ENCODE data around the gene ETHE1.

Gene ETHE1

DNA sequence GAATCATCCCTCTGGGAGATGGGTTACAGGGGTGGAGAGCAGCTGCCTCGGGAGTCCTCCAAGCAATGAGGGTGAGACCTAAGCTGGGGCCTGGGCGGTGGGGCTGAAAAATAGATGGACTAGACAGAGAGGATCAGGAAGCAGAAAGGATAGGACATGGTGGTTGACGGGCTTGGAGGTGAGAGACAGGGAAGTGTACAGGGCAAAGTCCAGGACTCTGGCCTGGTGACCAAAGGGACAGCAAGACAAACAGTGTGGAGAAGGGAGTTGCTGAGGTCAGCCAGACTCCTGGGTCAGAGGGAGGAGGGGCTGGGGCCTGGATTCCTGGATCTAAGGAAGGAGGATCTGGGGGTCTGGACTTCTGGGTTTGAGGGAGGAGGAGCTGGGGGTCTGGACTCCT, 28.0 kb downstream of the ETHE1 start:
- Histone ChIP-seq H3K27ac (ENCODE audit: low read depth, low read length) (no peak overlapping the region), H3K4me3 (ENCODE audit: insufficient read depth, low read length, poor library complexity, severe bottlenecking) (no peak overlapping the region), H3F3A (ENCODE audit: insufficient read depth) (0 out of 2 replicates have a peak, but pooled peaks cover 4% of the 10 kb centered on the region), H3K9ac (ENCODE audit: low read length) (no peak overlapping the region), H3K9me3 (ENCODE audit: insufficient read depth, low read length) (no peaks in the 10 kb centered on the region), H3K27me3 (ENCODE audit: low read length) (no peaks in the 10 kb centered on the region), H3K4me2 (ENCODE audit: low read depth, low read length, poor library complexity, severe bottlenecking) (no peak overlapping the region), H3K36me3 (ENCODE audit: low read length) (no peaks in the 10 kb centered on the region), H2AFZ (ENCODE audit: low read depth, low read length, severe bottlenecking) (no peak overlapping the region), H4K20me1 (ENCODE audit: low read depth, low read length) (no peaks in the 10 kb centered on the region), H3K9me2 (replicated peaks; ENCODE audit: insufficient read depth, low read length) (no peaks in the 10 kb centered on the region), H3K79me2 (ENCODE audit: insufficient read depth, low read length) (no peaks in the 10 kb centered on the region)
- TF ChIP-seq, protein P1, sequence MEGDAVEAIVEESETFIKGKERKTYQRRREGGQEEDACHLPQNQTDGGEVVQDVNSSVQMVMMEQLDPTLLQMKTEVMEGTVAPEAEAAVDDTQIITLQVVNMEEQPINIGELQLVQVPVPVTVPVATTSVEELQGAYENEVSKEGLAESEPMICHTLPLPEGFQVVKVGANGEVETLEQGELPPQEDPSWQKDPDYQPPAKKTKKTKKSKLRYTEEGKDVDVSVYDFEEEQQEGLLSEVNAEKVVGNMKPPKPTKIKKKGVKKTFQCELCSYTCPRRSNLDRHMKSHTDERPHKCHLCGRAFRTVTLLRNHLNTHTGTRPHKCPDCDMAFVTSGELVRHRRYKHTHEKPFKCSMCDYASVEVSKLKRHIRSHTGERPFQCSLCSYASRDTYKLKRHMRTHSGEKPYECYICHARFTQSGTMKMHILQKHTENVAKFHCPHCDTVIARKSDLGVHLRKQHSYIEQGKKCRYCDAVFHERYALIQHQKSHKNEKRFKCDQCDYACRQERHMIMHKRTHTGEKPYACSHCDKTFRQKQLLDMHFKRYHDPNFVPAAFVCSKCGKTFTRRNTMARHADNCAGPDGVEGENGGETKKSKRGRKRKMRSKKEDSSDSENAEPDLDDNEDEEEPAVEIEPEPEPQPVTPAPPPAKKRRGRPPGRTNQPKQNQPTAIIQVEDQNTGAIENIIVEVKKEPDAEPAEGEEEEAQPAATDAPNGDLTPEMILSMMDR (IDR thresholded peaks at IDR 0.05; ENCODE audit: insufficient read depth, low read length, poor library complexity, severe bottlenecking) = no peak
- no peak for TF ChIP-seq EZH2phosphoT487 (conservative IDR thresholded peaks at IDR 0.05; ENCODE audit: low read length)

DNA sequence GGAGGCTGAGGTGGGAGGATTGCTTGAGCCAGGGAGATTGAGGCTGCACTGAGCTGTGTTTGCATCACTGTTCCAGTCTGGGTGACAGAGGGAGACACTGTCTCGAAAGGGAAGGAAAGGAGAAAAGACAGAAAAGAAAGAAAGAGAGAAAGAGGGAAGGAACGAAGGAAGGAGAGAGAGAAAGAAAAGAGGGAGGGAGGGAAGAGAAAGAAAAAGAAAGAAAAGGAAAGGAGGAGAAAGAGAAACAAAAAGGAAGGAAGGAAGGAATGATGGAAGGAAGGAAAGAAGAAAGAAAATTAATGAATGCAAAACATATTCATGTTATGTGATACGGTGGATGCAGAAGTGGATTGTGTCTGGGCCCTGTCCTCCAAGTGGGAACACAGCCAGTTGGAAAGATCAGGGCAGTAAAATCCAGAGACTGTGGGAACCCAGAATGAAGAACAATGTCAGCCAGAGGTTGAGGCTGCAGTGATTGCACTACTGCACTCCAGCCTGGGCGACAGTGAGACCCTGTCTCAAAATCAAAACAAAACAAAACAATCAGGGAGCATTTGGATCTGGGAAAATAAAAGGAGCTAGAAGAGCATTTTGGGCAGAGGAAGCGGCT, 28.7 kb downstream of the ETHE1 start:
- Histone ChIP-seq H3K79me2 (ENCODE audit: insufficient read depth, low read length) (no peaks in the 10 kb centered on the region), H3K9me2 (replicated peaks; ENCODE audit: insufficient read depth, low read length) (no peaks in the 10 kb centered on the region), H3K27me3 (ENCODE audit: low read length) (no peaks in the 10 kb centered on the region), H3K9ac (ENCODE audit: low read length) (no peak overlapping the region), H3K9me3 (ENCODE audit: insufficient read depth, low read length) (no peaks in the 10 kb centered on the region), H3F3A (ENCODE audit: insufficient read depth) (0 out of 2 replicates have a peak, but pooled peaks cover 4% of the 10 kb centered on the region), H2AFZ (ENCODE audit: low read depth, low read length, severe bottlenecking) (no peak overlapping the region), H4K20me1 (ENCODE audit: low read depth, low read length) (no peaks in the 10 kb centered on the region), H3K27ac (ENCODE audit: low read depth, low read length) (no peak overlapping the region), H3K4me2 (ENCODE audit: low read depth, low read length, poor library complexity, severe bottlenecking) (no peak overlapping the region), H3K36me3 (ENCODE audit: low read length) (no peaks in the 10 kb centered on the region), H3K4me3 (ENCODE audit: insufficient read depth, low read length, poor library complexity, severe bottlenecking) (no peak overlapping the region)
- no peak for TF ChIP-seq EZH2phosphoT487 (conservative IDR thresholded peaks at IDR 0.05; ENCODE audit: low read length)
- TF ChIP-seq, protein P1 (IDR thresholded peaks at IDR 0.05; ENCODE audit: insufficient read depth, low read length, poor library complexity, severe bottlenecking) = no peak

DNA sequence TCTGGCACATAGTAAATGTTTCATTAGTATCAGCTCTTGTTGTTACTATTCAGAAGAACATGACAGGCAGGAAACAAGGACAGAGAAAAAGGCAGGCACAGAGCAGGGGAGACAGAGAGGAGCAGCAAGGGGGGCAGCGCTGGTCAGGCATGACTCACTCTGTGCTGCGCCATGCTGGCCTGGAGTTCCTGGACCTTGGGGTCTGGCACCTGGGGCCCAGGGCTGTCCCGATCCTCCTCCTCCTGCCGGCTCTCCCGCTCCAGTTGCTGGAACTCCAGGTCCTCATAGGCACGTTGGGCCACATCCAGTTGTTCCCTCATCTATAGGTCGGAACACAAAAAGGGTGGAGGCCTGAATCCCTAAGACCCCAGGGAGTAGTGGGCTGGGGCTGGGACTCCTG, 30.0 kb downstream of the ETHE1 start:
- no peak overlapping the region for H3K9ac ChIP-seq (ENCODE audit: low read length)
- no peaks in the 10 kb centered on the region for H3K27me3 ChIP-seq (ENCODE audit: low read length)
- H3K36me3 ChIP-seq (ENCODE audit: low read length) = no peaks in the 10 kb centered on the region
- no peak overlapping the region for H3K27ac ChIP-seq (ENCODE audit: low read depth, low read length)
- H3K9me2 ChIP-seq (replicated peaks; ENCODE audit: insufficient read depth, low read length) = no peaks in the 10 kb centered on the region
- no peaks in the 10 kb centered on the region for H3F3A ChIP-seq (ENCODE audit: insufficient read depth)
- no peak overlapping the region for H2AFZ ChIP-seq (ENCODE audit: low read depth, low read length, severe bottlenecking)
- TF ChIP-seq EZH2phosphoT487 (conservative IDR thresholded peaks at IDR 0.05; ENCODE audit: low read length) = no peak
- TF ChIP-seq, protein P1 (IDR thresholded peaks at IDR 0.05; ENCODE audit: insufficient read depth, low read length, poor library complexity, severe bottlenecking) = no peak
- H3K4me2 ChIP-seq (ENCODE audit: low read depth, low read length, poor library complexity, severe bottlenecking) = no peak overlapping the region
- H3K9me3 ChIP-seq (ENCODE audit: insufficient read depth, low read length) = no peaks in the 10 kb centered on the region
- H4K20me1 ChIP-seq (ENCODE audit: low read depth, low read length) = no peaks in the 10 kb centered on the region
- no peak overlapping the region for H3K4me3 ChIP-seq (ENCODE audit: insufficient read depth, low read length, poor library complexity, severe bottlenecking)
- no peaks in the 10 kb centered on the region for H3K79me2 ChIP-seq (ENCODE audit: insufficient read depth, low read length)

Data from SU-DHL-6 (cell line).